ENCODE results near the gene SLC27A4.

- TF ChIP-seq, protein P1, sequence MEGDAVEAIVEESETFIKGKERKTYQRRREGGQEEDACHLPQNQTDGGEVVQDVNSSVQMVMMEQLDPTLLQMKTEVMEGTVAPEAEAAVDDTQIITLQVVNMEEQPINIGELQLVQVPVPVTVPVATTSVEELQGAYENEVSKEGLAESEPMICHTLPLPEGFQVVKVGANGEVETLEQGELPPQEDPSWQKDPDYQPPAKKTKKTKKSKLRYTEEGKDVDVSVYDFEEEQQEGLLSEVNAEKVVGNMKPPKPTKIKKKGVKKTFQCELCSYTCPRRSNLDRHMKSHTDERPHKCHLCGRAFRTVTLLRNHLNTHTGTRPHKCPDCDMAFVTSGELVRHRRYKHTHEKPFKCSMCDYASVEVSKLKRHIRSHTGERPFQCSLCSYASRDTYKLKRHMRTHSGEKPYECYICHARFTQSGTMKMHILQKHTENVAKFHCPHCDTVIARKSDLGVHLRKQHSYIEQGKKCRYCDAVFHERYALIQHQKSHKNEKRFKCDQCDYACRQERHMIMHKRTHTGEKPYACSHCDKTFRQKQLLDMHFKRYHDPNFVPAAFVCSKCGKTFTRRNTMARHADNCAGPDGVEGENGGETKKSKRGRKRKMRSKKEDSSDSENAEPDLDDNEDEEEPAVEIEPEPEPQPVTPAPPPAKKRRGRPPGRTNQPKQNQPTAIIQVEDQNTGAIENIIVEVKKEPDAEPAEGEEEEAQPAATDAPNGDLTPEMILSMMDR (CRISPR knock-in tag; IDR thresholded peaks at IDR 0.05), result no peak
- TF ChIP-seq ARID2 (CRISPR knock-in tag; IDR thresholded peaks at IDR 0.05; ENCODE audit: borderline replicate concordance) (no peak), MAFG (CRISPR knock-in tag; IDR thresholded peaks at IDR 0.05) (no peak), MEIS1 (CRISPR knock-in tag; IDR thresholded peaks at IDR 0.05; ENCODE audit: borderline replicate concordance) (no peak), EZH2 (conservative IDR thresholded peaks at IDR 0.05; ENCODE audit: low read depth, low read length) (no peak), PBX2 (CRISPR knock-in tag; IDR thresholded peaks at IDR 0.05) (no peak), ZFP36 (IDR thresholded peaks at IDR 0.05; ENCODE audit: borderline replicate concordance, low read depth, low read length, partially characterized antibody) (no peak)
- TF ChIP-seq, protein P2, sequence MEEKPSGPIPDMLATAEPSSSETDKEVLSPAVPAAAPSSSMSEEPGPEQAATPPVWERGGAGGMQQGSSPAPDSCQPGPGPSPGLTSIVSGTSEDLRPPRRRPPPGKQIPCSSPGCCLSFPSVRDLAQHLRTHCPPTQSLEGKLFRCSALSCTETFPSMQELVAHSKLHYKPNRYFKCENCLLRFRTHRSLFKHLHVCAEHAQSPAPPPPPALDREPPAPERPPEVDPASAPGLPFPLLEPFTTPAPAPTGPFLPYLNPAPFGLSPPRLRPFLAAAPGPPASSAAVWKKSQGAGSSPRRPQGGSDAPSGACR (CRISPR knock-in tag; IDR thresholded peaks at IDR 0.05), result no peak
Observed at GRCh38 chr9:128343855-128344254, 3.5 kb downstream of the SLC27A4 start.
